ENCODE results near the gene NR4A2. TPM values are rescaled to one million over a fixed set of nuclear protein-coding genes. Genes with fewer than 3 reads are reported as not detected.
"Not testable (repeated sequence)": the region's sequence is repeated elsewhere in the genome, so short reads cannot be mapped to it uniquely, and the experiment has no call there.

Gene NR4A2
- total RNA-seq, 1 donor from 2014 or later: 0.06 TPM

DNA sequence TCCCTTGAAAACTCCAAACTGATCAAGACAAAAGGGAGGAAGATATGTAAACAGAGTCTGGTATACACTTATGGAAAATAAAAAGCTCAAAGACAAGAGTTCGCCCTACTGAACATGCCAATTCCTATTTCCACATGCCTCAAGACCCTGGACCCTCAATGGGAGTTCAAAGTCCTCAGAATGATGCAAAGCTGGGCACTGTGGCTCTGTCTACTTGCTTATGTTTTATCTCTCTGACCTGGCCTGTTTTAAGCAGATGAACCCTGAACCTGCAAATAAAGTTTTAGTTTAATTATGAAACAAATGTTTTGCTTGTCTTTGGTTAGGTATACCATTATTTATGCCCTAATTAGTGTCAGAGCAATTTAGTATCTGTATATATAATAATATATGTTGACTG lies 22.6 kb downstream of the NR4A2 start:
- no peak overlapping the region for H3K4me3 ChIP-seq (ENCODE audit: low read depth, low read length)
- no peak for DNase-seq (ENCODE audit: low read depth)
- TF ChIP-seq, protein P1, sequence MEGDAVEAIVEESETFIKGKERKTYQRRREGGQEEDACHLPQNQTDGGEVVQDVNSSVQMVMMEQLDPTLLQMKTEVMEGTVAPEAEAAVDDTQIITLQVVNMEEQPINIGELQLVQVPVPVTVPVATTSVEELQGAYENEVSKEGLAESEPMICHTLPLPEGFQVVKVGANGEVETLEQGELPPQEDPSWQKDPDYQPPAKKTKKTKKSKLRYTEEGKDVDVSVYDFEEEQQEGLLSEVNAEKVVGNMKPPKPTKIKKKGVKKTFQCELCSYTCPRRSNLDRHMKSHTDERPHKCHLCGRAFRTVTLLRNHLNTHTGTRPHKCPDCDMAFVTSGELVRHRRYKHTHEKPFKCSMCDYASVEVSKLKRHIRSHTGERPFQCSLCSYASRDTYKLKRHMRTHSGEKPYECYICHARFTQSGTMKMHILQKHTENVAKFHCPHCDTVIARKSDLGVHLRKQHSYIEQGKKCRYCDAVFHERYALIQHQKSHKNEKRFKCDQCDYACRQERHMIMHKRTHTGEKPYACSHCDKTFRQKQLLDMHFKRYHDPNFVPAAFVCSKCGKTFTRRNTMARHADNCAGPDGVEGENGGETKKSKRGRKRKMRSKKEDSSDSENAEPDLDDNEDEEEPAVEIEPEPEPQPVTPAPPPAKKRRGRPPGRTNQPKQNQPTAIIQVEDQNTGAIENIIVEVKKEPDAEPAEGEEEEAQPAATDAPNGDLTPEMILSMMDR (conservative IDR thresholded peaks at IDR 0.05; ENCODE audit: low read depth, low read length): no peak

DNA sequence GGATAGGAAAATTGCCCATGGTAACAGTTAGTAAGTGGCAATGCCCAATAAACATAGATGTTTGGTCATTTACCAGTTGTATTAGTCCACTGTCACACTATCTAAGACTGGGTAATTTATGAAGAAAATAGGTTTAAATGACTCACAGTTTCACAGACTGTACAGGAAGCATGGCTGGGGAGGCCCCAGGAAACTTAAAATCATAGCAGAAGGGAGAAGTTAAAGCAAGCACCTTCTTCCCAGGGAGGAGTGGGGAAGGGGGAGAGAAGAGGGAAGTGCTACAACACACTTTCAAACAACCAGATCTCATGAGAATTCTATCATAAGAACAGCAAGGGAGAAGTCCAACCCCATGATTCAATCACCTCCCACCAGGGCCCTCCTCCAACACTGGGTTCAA lies 23.4 kb downstream of the NR4A2 start:
- TF ChIP-seq, protein P1 (conservative IDR thresholded peaks at IDR 0.05; ENCODE audit: low read depth, low read length): no peak
- no peak for DNase-seq (ENCODE audit: low read depth)
- H3K4me3 ChIP-seq (ENCODE audit: low read depth, low read length): no peak overlapping the region

DNA sequence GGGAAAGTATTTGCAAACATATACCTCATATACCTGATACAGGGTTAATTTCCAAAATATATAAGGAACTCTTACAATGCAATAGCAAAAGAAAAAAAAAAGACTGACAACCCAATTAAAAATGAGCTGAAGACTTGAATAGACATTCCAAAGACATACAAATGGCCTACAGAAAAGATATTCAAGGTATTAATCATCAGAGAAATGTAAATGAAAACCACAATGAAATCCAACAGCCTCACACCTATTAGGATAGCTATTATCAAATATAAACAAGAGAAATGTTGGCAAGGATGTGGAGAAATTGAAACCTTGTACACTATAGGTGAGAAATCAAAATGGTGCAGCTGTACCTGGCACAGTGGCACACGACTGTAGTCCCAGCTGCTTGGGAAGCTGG lies 25.7 kb downstream of the NR4A2 start:
- TF ChIP-seq, protein P1 (conservative IDR thresholded peaks at IDR 0.05; ENCODE audit: low read depth, low read length): no peak
- H3K4me3 ChIP-seq (ENCODE audit: low read depth, low read length): no peak overlapping the region
- no peak for DNase-seq (ENCODE audit: low read depth)

DNA sequence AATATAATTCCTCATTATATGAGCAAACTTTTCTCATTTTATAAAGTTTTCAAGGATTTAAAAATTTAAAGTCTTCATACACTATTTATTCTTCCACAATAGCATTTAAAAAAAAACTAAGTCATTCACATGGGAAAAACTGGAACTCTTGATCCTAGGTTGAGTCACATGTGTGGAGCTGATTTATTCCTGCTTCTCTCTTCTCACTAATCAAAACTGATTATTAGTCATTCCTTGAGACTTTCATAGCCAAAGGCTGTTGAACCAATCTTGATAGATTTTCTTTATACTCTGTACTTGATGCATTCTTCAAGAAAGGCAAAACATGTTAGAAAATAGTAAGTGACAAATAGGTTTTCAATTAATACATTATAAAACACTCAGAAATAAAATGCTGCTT lies 27.4 kb downstream of the NR4A2 start:
- DNase-seq (ENCODE audit: low read depth): no peak
- H3K4me3 ChIP-seq (ENCODE audit: low read depth, low read length): no peak overlapping the region
- TF ChIP-seq, protein P1 (conservative IDR thresholded peaks at IDR 0.05; ENCODE audit: low read depth, low read length): no peak

DNA sequence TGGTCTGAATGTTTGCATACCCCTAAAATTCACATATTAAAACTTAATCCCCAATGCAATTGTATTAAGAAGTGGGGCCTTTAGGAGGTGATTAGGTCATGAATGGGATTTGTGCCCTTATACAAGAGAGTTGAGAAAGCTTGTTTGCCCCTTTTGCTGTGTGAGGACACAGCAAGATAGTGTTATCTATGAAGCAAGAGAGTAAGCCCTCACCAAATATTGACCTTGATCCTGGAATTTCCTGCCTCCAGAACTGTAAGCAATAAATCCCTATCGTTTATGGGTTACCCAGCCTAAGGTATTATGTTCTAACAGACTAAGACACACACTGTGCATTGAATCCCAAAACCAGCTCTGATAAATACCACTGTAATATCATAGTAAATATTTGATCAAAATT lies 32.2 kb downstream of the NR4A2 start:
- TF ChIP-seq, protein P1 (conservative IDR thresholded peaks at IDR 0.05; ENCODE audit: low read depth, low read length): no peak
- H3K4me3 ChIP-seq (ENCODE audit: low read depth, low read length): no peak overlapping the region
- DNase-seq (ENCODE audit: low read depth): no peak

DNA sequence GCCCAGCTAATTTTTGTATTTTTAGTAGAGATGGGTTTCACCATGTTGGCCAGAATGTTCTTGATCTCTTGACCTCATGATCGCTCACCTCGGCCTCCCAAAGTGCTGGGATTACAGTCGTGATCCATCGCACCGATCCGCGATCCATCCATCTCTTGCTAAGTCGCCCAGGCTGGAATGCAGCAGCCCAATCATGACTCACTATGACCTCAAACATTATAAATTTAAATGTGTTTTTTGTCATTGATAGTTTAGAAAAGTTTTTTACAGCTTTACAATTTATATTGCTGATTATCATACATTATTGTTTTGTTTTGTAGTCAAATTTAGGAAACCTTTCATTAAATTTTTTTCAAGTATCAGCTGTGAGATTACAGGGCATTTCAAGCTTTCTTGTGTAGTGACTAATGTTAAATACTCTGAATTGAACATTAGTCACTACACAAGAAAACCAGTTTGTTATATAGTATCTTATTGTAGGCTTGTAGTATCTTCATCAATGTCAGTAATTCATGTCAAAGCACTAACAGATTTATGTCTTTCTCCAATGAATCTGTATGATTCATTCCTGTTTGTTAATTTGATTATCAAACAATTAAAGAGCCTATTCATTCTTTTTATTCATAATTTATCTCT lies 37.5 kb downstream of the NR4A2 start:
- TF ChIP-seq, protein P1 (conservative IDR thresholded peaks at IDR 0.05; ENCODE audit: low read depth, low read length): no peak
- no peak for DNase-seq (ENCODE audit: low read depth)
- H3K4me3 ChIP-seq (ENCODE audit: low read depth, low read length): no peak overlapping the region

DNA sequence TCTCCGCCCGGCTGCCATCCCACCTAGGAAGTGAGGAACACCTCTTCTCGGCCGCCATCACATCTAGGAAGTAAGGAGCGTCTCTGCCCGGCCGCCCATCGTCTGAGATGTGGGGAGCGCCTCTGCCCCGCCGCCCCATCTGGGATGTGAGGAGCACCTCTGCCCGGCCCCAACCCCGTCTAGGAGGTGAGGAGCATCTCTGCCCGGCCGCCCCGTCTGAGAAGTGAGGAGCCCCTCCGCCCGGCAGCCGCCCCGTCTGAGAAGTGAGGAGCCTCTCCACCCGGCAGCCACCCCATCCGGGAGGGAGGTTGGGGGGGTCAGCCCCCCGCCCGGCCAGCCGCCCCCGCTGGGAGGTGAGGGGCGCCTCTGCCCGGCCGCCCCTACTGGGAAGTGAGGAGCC lies 39.1 kb downstream of the NR4A2 start:
- not testable (repeated sequence) for H3K4me3 ChIP-seq (ENCODE audit: low read depth, low read length); DNase-seq (ENCODE audit: low read depth)
